Stimulated activated CD8-positive, alpha-beta memory T cell treated with anti-CD3 and anti-CD28 coated beads, Interleukin-4, amount 100 ng/mL, for 1 hour (primary cell): Measurements from ENCODE around the gene NRBP1.
A peak's percentile ranks its signal among the peaks of the same experiment; 100 is the strongest.

ENCODE experiments used
- DNase-seq, 2 donors: peaks; one replicate each; pipeline ENCODE4 v3.0.0-alpha.2; 2020; ENCODE audit warnings: low read depth in 2 of 2, low spot score in 1 of 2

The NRBP1 gene

GRCh38 chr2:27489498-27490397 is 61.3 kb downstream of the NRBP1 start, which contains the start of gene IFT172:
Gene IFT172, minus strand, starts transcription at chr2:27489743. Its CDS starts 90 bp downstream, at chr2:27489653.
- peak; percentile 96 to 98 for DNase-seq
